Cardiac muscle cell (in vitro differentiated cells and primary cell): ENCODE data around the gene CDK2AP2. TPM values are rescaled to one million over a fixed set of nuclear protein-coding genes. Genes with fewer than 3 reads are reported as not detected.
"Not testable (repeated sequence)": the region's sequence is repeated elsewhere in the genome, so short reads cannot be mapped to it uniquely, and the experiment has no call there.

ENCODE experiments used
- DNase-seq, 2 donors: peaks; one replicate each; pipeline versions ENCODE4 v3.0.0 to v3.0.0-alpha.2; 2010 to 2017; ENCODE audit warnings: low read depth in 1 of 2, low spot score in 1 of 2
- H3K27ac ChIP-seq: fragments of 200-600 bp; sonication (generic); 2 replicates; pipeline ENCODE4 v1.5.1; 2016
- H3K27me3 ChIP-seq: fragments of 200-600 bp; sonication (generic); 2 replicates; pipeline ENCODE4 v1.6.0; 2016; ENCODE audit warnings: control low read depth
- H3K36me3 ChIP-seq: fragments of 200-600 bp; sonication (generic); 2 replicates; pipeline ENCODE4 v1.5.1; 2016; ENCODE audit warnings: control low read depth
- H3K4me1 ChIP-seq: fragments of 200-600 bp; sonication (generic); 2 replicates; pipeline ENCODE4 v1.8.1; 2017; ENCODE audit warnings: low read depth, mild to moderate bottlenecking, mixed run types
- H3K4me3 ChIP-seq: fragments of 200-600 bp; sonication (generic); 2 replicates; pipeline ENCODE4 v1.5.1; 2016; ENCODE audit warnings: mild to moderate bottlenecking
- H3K9me3 ChIP-seq: fragments of 200-600 bp; sonication (generic); 2 replicates; pipeline ENCODE4 v1.5.1; 2017; ENCODE audit warnings: low read depth, mild to moderate bottlenecking, control low read depth
- CTCF ChIP-seq: IDR thresholded peaks from 2 replicates; pipeline ENCODE4 v1.5.1; 2012; ENCODE audit warnings: low read depth, mild to moderate bottlenecking, low read length
- polyA plus RNA-seq: library from polyadenylated mRNA; unstranded; fragments of >200 nt; fragmentation: Nextera tagmentation; extraction: Ambion mirVana; gene quantifications from 2 replicates; pipeline ENCODE4 v1.2.1, GENCODE V29; 2016
- total RNA-seq: library from RNA; depleted of rRNA; stranded (reverse); fragments of >200 nt; gene quantifications from 2 replicates; pipeline ENCODE4 v1.2.3, GENCODE V29; 2016

Gene CDK2AP2, protein sequence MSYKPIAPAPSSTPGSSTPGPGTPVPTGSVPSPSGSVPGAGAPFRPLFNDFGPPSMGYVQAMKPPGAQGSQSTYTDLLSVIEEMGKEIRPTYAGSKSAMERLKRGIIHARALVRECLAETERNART
- 38.5 and 78.0 TPM in 2 replicates for total RNA-seq
- polyA plus RNA-seq: 60.8 and 136 TPM in 2 replicates

DNA sequence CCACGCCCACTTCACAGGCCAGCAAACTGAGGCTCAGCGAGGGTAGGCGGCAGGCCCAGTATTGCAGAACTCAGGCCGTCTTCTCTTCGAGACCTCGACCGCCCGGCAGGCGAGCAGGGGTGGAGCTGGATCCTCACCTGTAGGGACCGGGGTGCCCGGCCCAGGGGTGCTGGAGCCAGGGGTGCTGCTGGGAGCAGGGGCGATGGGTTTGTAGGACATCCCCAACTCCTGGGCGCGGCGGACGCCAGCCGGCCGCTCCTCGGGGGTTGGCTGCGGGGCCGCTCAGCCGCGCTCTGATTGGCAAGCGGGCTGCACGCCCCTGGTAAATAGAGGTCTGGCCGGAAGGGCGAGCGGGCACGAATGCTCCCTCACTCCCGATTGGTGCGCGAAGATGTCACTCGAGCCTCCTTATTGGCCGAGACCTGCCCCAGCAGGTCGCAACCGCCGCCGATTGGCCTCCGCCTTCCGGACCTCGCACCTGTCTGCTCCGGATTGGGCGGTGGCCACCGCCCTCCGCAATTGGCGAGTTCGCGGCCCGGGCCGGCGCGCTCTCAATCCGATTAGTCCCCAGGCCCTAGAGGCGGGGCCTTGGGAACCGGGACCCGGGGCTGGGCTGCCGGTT is at the start of gene CDK2AP2:
Gene CDK2AP2 (minus strand): TSS at position 299 of the 622 bp plus-strand sequence. CDS start 80 bp downstream, at position 219.
- TF ChIP-seq CTCF: no peak
- H3K27ac ChIP-seq: peak within 1 kb of the TSS; percentile 97
- H3K9me3 ChIP-seq: no peaks in the 10 kb centered on the region
- peaks cover 15% of the 10 kb centered on the region for H3K27me3 ChIP-seq
- peak; percentile 99 to 100 for DNase-seq
- no peaks in the 10 kb centered on the region for H3K36me3 ChIP-seq
- peak within 1 kb of the TSS; percentile 64 for H3K4me3 ChIP-seq
- H3K4me1 ChIP-seq: peaks cover 4% of the 10 kb centered on the region

DNA sequence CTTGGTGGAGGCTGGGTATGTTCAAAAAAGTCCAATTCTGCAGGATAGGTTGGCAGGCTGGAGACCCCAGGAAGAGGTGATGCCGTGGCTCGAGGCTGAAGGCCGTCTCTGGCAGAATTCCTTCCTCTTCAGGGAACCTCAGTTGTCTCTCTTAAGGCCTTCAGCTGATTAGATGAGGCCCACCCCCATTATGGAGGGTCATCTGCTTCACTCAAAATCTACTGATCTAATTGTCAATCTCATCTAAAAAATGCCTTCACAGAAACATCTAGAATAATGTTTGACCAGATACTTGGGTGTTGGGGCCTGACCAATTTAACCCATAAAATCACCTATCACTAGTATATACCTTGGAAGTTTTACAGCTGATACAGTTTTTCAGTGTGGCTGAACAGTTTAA is 48.3 kb upstream of the CDK2AP2 start:
- no peaks in the 10 kb centered on the region for H3K36me3 ChIP-seq
- no peaks in the 10 kb centered on the region for H3K9me3 ChIP-seq
- DNase-seq: no peak
- no peak for TF ChIP-seq CTCF
- H3K27ac ChIP-seq: no peak overlapping the region
- H3K27me3 ChIP-seq: no peaks in the 10 kb centered on the region
- H3K4me3 ChIP-seq: no peak overlapping the region
- no peaks in the 10 kb centered on the region for H3K4me1 ChIP-seq

- not testable (repeated sequence) for H3K27me3 ChIP-seq, H3K36me3 ChIP-seq, H3K27ac ChIP-seq, H3K4me1 ChIP-seq, H3K4me3 ChIP-seq, DNase-seq, H3K9me3 ChIP-seq
Measured at GRCh38 chr11:67551697-67552096, 43.7 kb upstream of the CDK2AP2 start.

- no peaks in the 10 kb centered on the region for H3K36me3 ChIP-seq
- no peak overlapping the region for H3K4me3 ChIP-seq
- DNase-seq: no peak
- H3K9me3 ChIP-seq: no peaks in the 10 kb centered on the region
- H3K27ac ChIP-seq: no peak overlapping the region
- TF ChIP-seq CTCF: no peak
- H3K4me1 ChIP-seq: no peaks in the 10 kb centered on the region
- H3K27me3 ChIP-seq: no peaks in the 10 kb centered on the region
Measured at GRCh38 chr11:67551127-67551526, 43.2 kb upstream of the CDK2AP2 start.

- Histone ChIP-seq H3K4me1 (peaks cover 7% of the 10 kb centered on the region), H3K27me3 (no peaks in the 10 kb centered on the region), H3K9me3 (no peaks in the 10 kb centered on the region), H3K27ac (no peak overlapping the region), H3K4me3 (no peak overlapping the region), H3K36me3 (no peaks in the 10 kb centered on the region)
- no peak for DNase-seq
- no peak for TF ChIP-seq CTCF
Measured at GRCh38 chr11:67548555-67549110, 40.7 kb upstream of the CDK2AP2 start.

- H3K4me3 ChIP-seq, H3K36me3 ChIP-seq, H3K27me3 ChIP-seq, H3K9me3 ChIP-seq, DNase-seq, H3K27ac ChIP-seq, H3K4me1 ChIP-seq: not testable (repeated sequence)
Measured at GRCh38 chr11:67548112-67548511, 40.1 kb upstream of the CDK2AP2 start.
